Activated CD4-positive, CD25-positive, alpha-beta regulatory T cell treated with anti-CD3 and anti-CD28 coated beads, Interleukin-2, amount 50 U/mL, for 24 hours (primary cell): ENCODE measurements around the gene TERB1.

Experiments
- ATAC-seq, 2 donors: fragments of 150-1000 bp; cut with Tn5 transposase; one replicate each; pipeline ENCODE4 v1.10.0; 2021; ENCODE audit warnings: mild to moderate bottlenecking in 1 of 2, moderate library complexity in 1 of 2

The TERB1 gene

GRCh38 chr16:66801320-66802105 lies at the start of gene TERB1:
TSS of gene TERB1 (minus strand) at chr16:66801584. CDS start at chr16:66796798, 4,786 bp downstream.
- ATAC-seq: no peak

- no peak for ATAC-seq
These were observed 48.9 kb upstream of the TERB1 start for GRCh38 chr16:66850115-66850815.

GRCh38 chr16:66849549-66849948 lies 48.2 kb upstream of the TERB1 start:
- no peak for ATAC-seq

- ATAC-seq: no peak
These were observed 47.6 kb upstream of the TERB1 start for GRCh38 chr16:66849021-66849420.

GRCh38 chr16:66848172-66848571 lies 46.8 kb upstream of the TERB1 start:
- no peak for ATAC-seq

GRCh38 chr16:66847533-66848067 lies 46.2 kb upstream of the TERB1 start:
- ATAC-seq: no peak

GRCh38 chr16:66846831-66847230 lies 45.4 kb upstream of the TERB1 start:
- ATAC-seq: no peak

- no peak for ATAC-seq
These were observed 44.9 kb upstream of the TERB1 start for GRCh38 chr16:66846266-66846665.

- ATAC-seq: no peak
These were observed 44.4 kb upstream of the TERB1 start for GRCh38 chr16:66845791-66846221.

- no peak for ATAC-seq
These were observed 43.7 kb upstream of the TERB1 start for GRCh38 chr16:66845080-66845410.

- ATAC-seq: no peak
These were observed 43.1 kb upstream of the TERB1 start, which contains the start of gene CA7 for GRCh38 chr16:66844342-66845079. TSS of gene CA7 (plus strand) at chr16:66844414. CDS start at chr16:66844488, 74 bp downstream.

- ATAC-seq: no peak
These were observed 42.6 kb upstream of the TERB1 start for GRCh38 chr16:66844009-66844341.

GRCh38 chr16:66843191-66843590 lies 41.8 kb upstream of the TERB1 start:
- ATAC-seq: no peak

GRCh38 chr16:66842765-66843164 lies 41.4 kb upstream of the TERB1 start:
- no peak for ATAC-seq

GRCh38 chr16:66841366-66841765 lies 40.0 kb upstream of the TERB1 start:
- ATAC-seq: no peak

GRCh38 chr16:66840883-66841282 lies 39.5 kb upstream of the TERB1 start:
- no peak for ATAC-seq

- no peak for ATAC-seq
These were observed 33.4 kb upstream of the TERB1 start for GRCh38 chr16:66834746-66835145.

GRCh38 chr16:66832661-66833305 lies 31.4 kb upstream of the TERB1 start:
- no peak for ATAC-seq

GRCh38 chr16:66832190-66832589 lies 30.8 kb upstream of the TERB1 start:
- no peak for ATAC-seq

- peak; percentile 94 for ATAC-seq
These were observed 29.3 kb upstream of the TERB1 start, which contains the start of gene NAE1 for GRCh38 chr16:66830422-66831404. TSS of gene NAE1 (minus strand) at chr16:66830976. CDS start at chr16:66830899, 77 bp downstream.

GRCh38 chr16:66824006-66824405 lies 22.6 kb upstream of the TERB1 start:
- ATAC-seq: no peak
